Panc1 (cell line): ENCODE data around the gene RNF121. TPM values are rescaled to one million over a fixed set of nuclear protein-coding genes. Genes with fewer than 3 reads are reported as not detected.
A peak's percentile ranks its signal among the peaks of the same experiment; 100 is the strongest.

ENCODE experiments used
- ATAC-seq: fragments of 200-7000 bp; cut with Tn5 transposase; 2 replicates; pipeline ENCODE4 v1.9.1; 2020; ENCODE audit warnings: mild to moderate bottlenecking, moderate library complexity
- BruUV-seq: library from RNA; stranded (reverse); fragments of 400-500 nt; replicated peaks from 2 replicates; lab custom pipeline; 2021; lab: Mats Ljungman, UMichigan
- CTCF ChIA-PET: fragments of 300-600 bp; sonication (Branson Sonifier 250); formaldehyde crosslinking; loops from one replicate; lab custom pipeline; 2022; ENCODE audit warnings: antibody characterized with exemption; lab: Charles Lee
- POLR2A ChIA-PET: fragments of 300-600 bp; sonication (Branson Sonifier 250); formaldehyde crosslinking; loops from one replicate; lab custom pipeline; 2022; ENCODE audit warnings: antibody characterized with exemption; lab: Charles Lee
- DNase-seq: peaks from one replicate; pipeline ENCODE4 v3.0.0-alpha.2; 2010; ENCODE audit warnings: low read depth, low spot score
- H3K27ac ChIP-seq: 2 replicates; pipeline ENCODE4 v1.5.1; 2011; ENCODE audit warnings: mild to moderate bottlenecking, low read length, inconsistent platforms
- H3K27me3 ChIP-seq: fragments of 200-500 bp; sonication (Bioruptor generic); 2 replicates; pipeline ENCODE4 v1.6.0; 2014; ENCODE audit warnings: low read length, inconsistent platforms; ENCODE audit not compliant: control insufficient read depth, insufficient read depth
- H3K36me3 ChIP-seq: fragments of 200-500 bp; sonication (Bioruptor generic); 2 replicates; pipeline ENCODE4 v1.5.1; 2014; ENCODE audit warnings: inconsistent platforms, mild to moderate bottlenecking, low read length, moderate library complexity; ENCODE audit not compliant: control insufficient read depth, insufficient read depth
- H3K4me1 ChIP-seq: 2 replicates; pipeline ENCODE4 v1.5.1; 2011; ENCODE audit warnings: inconsistent platforms, mild to moderate bottlenecking, low read length, moderate library complexity; ENCODE audit not compliant: control insufficient read depth, insufficient read depth
- H3K4me3 ChIP-seq, 2 experiments: 2 replicates each; pipeline ENCODE4 v1.5.1; 2011 to 2012; ENCODE audit warnings: low read depth in 2 of 2, low read length in 2 of 2, mild to moderate bottlenecking in 2 of 2, inconsistent platforms in 1 of 2, moderate library complexity in 1 of 2
- H3K9me3 ChIP-seq: fragments of 200-500 bp; sonication (Bioruptor generic); 2 replicates; pipeline ENCODE4 v1.5.1; 2014; ENCODE audit warnings: low read depth, mild to moderate bottlenecking, inconsistent platforms, low read length, moderate library complexity; ENCODE audit not compliant: control insufficient read depth, insufficient read depth
- POLR2AphosphoS5 ChIP-seq: IDR thresholded peaks from 2 replicates; pipeline ENCODE4 v1.6.1; 2012; ENCODE audit warnings: mild to moderate bottlenecking, low read depth, low read length, moderate library complexity
- REST ChIP-seq, 2 experiments: IDR thresholded peaks; 2 replicates each; pipeline ENCODE4 v1.6.1; 2011 to 2012; ENCODE audit warnings: low read depth in 2 of 2, control low read depth in 1 of 2, low read length in 1 of 2, mild to moderate bottlenecking in 1 of 2, moderate library complexity in 1 of 2; ENCODE audit not compliant: insufficient read depth in 1 of 2
- SIN3A ChIP-seq: IDR thresholded peaks from 2 replicates; pipeline ENCODE4 v1.6.1; 2012; ENCODE audit warnings: low read depth, mild to moderate bottlenecking, low read length, moderate library complexity, borderline replicate concordance; ENCODE audit not compliant: insufficient read depth
- TCF7L2 ChIP-seq: IDR thresholded peaks from 2 replicates; pipeline ENCODE4 v1.6.1; 2011; ENCODE audit warnings: mild to moderate bottlenecking, low read depth, low read length, inconsistent platforms
- in situ Hi-C: cut with HindIII; loops from 2 replicates; pipeline ENCODE4 v1.10.0; 2016; ENCODE audit warnings: low sequenced_read_pairs, low pct_unique_long_range_greater_than_20kb
- intact Hi-C: fragments of 100-400 bp; cut with micrococcal nuclease; formaldehyde crosslinking; loops from one replicate; pipeline ENCODE4 v1.10.0; 2022; ENCODE audit not compliant: unreplicated experiment
- total RNA-seq: library from RNA; stranded (reverse); gene quantifications from one replicate; pipeline ENCODE4 v1.2.1, GENCODE V29; 2021; ENCODE audit not compliant: unreplicated experiment
- TF ChIP-seq, protein P1 (sequence below): fragments of 450-650 bp; IDR thresholded peaks from 2 replicates; pipeline ENCODE4 v1.5.1; 2017; ENCODE audit warnings: mild to moderate bottlenecking

RNF121 gene
- total RNA-seq, 1 experiment from 2014 or later = 69.6 TPM

GRCh38 chr11:72006309-72007088 is 77.7 kb downstream of the RNF121 start:
- POLR2A ChIA-PET = no interaction called here
- in situ Hi-C loops = no loop called here
- intact Hi-C loops = no loop called here

GRCh38 chr11:72007089-72007476 is 78.2 kb downstream of the RNF121 start:
- no TSS peak for BruUV-seq
- Histone ChIP-seq H3K4me1 (0 out of 2 replicates have a peak, but pooled peaks cover 5% of the 10 kb centered on the region), H3K36me3 (peaks cover 15% of the 10 kb centered on the region), H3K9me3 (no peaks in the 10 kb centered on the region), H3K4me3 (no peak overlapping the region), H3K27me3 (no peaks in the 10 kb centered on the region), H3K27ac (no peak overlapping the region)
- intact Hi-C loops = no loop called here
- POLR2A ChIA-PET = no interaction called here
- no peak for TF ChIP-seq POLR2AphosphoS5
- TF ChIP-seq, protein P1, sequence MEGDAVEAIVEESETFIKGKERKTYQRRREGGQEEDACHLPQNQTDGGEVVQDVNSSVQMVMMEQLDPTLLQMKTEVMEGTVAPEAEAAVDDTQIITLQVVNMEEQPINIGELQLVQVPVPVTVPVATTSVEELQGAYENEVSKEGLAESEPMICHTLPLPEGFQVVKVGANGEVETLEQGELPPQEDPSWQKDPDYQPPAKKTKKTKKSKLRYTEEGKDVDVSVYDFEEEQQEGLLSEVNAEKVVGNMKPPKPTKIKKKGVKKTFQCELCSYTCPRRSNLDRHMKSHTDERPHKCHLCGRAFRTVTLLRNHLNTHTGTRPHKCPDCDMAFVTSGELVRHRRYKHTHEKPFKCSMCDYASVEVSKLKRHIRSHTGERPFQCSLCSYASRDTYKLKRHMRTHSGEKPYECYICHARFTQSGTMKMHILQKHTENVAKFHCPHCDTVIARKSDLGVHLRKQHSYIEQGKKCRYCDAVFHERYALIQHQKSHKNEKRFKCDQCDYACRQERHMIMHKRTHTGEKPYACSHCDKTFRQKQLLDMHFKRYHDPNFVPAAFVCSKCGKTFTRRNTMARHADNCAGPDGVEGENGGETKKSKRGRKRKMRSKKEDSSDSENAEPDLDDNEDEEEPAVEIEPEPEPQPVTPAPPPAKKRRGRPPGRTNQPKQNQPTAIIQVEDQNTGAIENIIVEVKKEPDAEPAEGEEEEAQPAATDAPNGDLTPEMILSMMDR = no peak
- no peak for TF ChIP-seq SIN3A
- no peak for TF ChIP-seq TCF7L2
- TF ChIP-seq REST (IDR thresholded peaks at IDR 0.05; ENCODE audit: insufficient read depth in 1 of 2, low read depth in 2 of 2, low read length in 1 of 2) = no peak
- CTCF ChIA-PET = no interaction called here
- no peak for ATAC-seq
- in situ Hi-C loops = no loop called here
- no peak for DNase-seq

More at GRCh38 chr11:72006309-72007088, 77.7 kb downstream of the RNF121 start:
- no peak for DNase-seq
- Histone ChIP-seq H3K4me1 (0 out of 2 replicates have a peak, but pooled peaks cover 5% of the 10 kb centered on the region), H3K36me3 (peaks cover 15% of the 10 kb centered on the region), H3K27ac (no peak overlapping the region), H3K27me3 (no peaks in the 10 kb centered on the region), H3K9me3 (no peaks in the 10 kb centered on the region), H3K4me3 (no peak overlapping the region)
- 0 out of 2 replicates have a peak, but pooled peaks have one; percentile 0 for ATAC-seq
- peak; percentile 34 for TF ChIP-seq POLR2AphosphoS5
- TF ChIP-seq, protein P1 = no peak
- TF ChIP-seq TCF7L2 = no peak
- no peak for TF ChIP-seq REST (IDR thresholded peaks at IDR 0.05; ENCODE audit: insufficient read depth in 1 of 2, low read depth in 2 of 2, low read length in 1 of 2)
- no peak for TF ChIP-seq SIN3A
- no TSS peak for BruUV-seq
- CTCF ChIA-PET = no interaction called here
